Thyroid gland (tissue), 4 donors: ENCODE results near the gene KCTD4.

ENCODE experiments used
- CTCF ChIP-seq, 6 experiments: fragments of 200-600 bp in 3 of 6; fragments of 450-650 bp in 3 of 6; sonication (generic) in 3 of 6; IDR thresholded peaks; one replicate each; pipeline ENCODE4 v1.5.1; 2016 to 2019; ENCODE audit warnings: antibody characterized with exemption in 6 of 6, mild to moderate bottlenecking in 2 of 6, inconsistent platforms in 1 of 6, moderate library complexity in 1 of 6
- POLR2A ChIP-seq, 2 donors: fragments of 450-650 bp; IDR thresholded peaks; one replicate each; pipeline ENCODE4 v1.6.1; 2017; ENCODE audit warnings: antibody characterized with exemption in 2 of 2, mild to moderate bottlenecking in 2 of 2, moderate library complexity in 1 of 2

- TF ChIP-seq POLR2A (IDR thresholded peaks at IDR 0.05) (no peak), CTCF (IDR thresholded peaks at IDR 0.05) (no peak)
Observed at GRCh38 chr13:45196096-45196495, 4.7 kb downstream of the KCTD4 start.
